Fibroblast of lung (primary cell): ENCODE measurements around the gene RNPC3. TPM values are rescaled to one million over a fixed set of nuclear protein-coding genes. Genes with fewer than 3 reads are reported as not detected.

Experiments used
- DNase-seq, 2 donors: peaks; one replicate each; pipeline versions ENCODE4 v3.0.0 to v3.0.0-alpha.2; 2010; ENCODE audit warnings: low read depth in 2 of 2
- H2AFZ ChIP-seq: 2 replicates; pipeline ENCODE4 v1.5.1; 2012; ENCODE audit warnings: low read length, control low read depth, inconsistent platforms
- H3K27ac ChIP-seq: 2 replicates; pipeline ENCODE4 v1.5.1; 2011; ENCODE audit warnings: low read length, control low read depth; ENCODE audit not compliant: insufficient read depth
- H3K27me3 ChIP-seq: 2 replicates; pipeline ENCODE4 v1.5.1; 2011; ENCODE audit warnings: mild to moderate bottlenecking, low read length; ENCODE audit not compliant: control insufficient read depth, insufficient read depth
- H3K36me3 ChIP-seq: 2 replicates; pipeline ENCODE4 v1.5.1; 2011; ENCODE audit warnings: low read length; ENCODE audit not compliant: control insufficient read depth, insufficient read depth
- H3K4me1 ChIP-seq: 2 replicates; pipeline ENCODE4 v1.5.1; 2011; ENCODE audit warnings: low read length; ENCODE audit not compliant: control insufficient read depth, insufficient read depth; ENCODE audit errors: extremely low read depth
- H3K4me2 ChIP-seq: 2 replicates; pipeline ENCODE4 v1.5.1; 2011; ENCODE audit warnings: low read length, control low read depth; ENCODE audit not compliant: insufficient read depth; ENCODE audit errors: extremely low read depth
- H3K4me3 ChIP-seq, 4 experiments: fragments of 200-600 bp in 1 of 4; sonication (generic) in 1 of 4; replicated peaks in 1 of 4; 2 replicates each; pipeline ENCODE4 v1.5.1; 2011 to 2016; ENCODE audit warnings: low read length in 4 of 4, low read depth in 3 of 4, mild to moderate bottlenecking in 3 of 4, control low read depth in 2 of 4, inconsistent platforms in 1 of 4, mixed read lengths in 1 of 4; ENCODE audit not compliant: insufficient read depth in 1 of 4; ENCODE audit errors: control extremely low read depth in 1 of 4
- H3K79me2 ChIP-seq: 2 replicates; pipeline ENCODE4 v1.5.1; 2012; ENCODE audit warnings: mild to moderate bottlenecking, low read length, inconsistent platforms; ENCODE audit not compliant: control insufficient read depth, insufficient read depth
- H3K9ac ChIP-seq: 2 replicates; pipeline ENCODE4 v1.5.1; 2011; ENCODE audit warnings: mild to moderate bottlenecking, low read length, control low read depth; ENCODE audit not compliant: insufficient read depth
- H3K9me3 ChIP-seq: 2 replicates; pipeline ENCODE4 v1.5.1; 2012; ENCODE audit warnings: low read depth, low read length; ENCODE audit not compliant: control insufficient read depth, insufficient read depth
- H4K20me1 ChIP-seq: 2 replicates; pipeline ENCODE4 v1.5.1; 2011; ENCODE audit warnings: low read length; ENCODE audit not compliant: control insufficient read depth, insufficient read depth; ENCODE audit errors: extremely low read depth
- CTCF ChIP-seq, 2 donors: IDR thresholded peaks in 1 of 2; conservative IDR thresholded peaks in 1 of 2; 1 replicate in 1 of 2; 2 replicates in 1 of 2; pipeline ENCODE4 v1.5.1; 2011 to 2012; ENCODE audit warnings: low read length in 2 of 2, control low read depth in 1 of 2, inconsistent platforms in 1 of 2, low read depth in 1 of 2, mild to moderate bottlenecking in 1 of 2
- EZH2 ChIP-seq: IDR thresholded peaks from 2 replicates; pipeline ENCODE4 v1.5.1; 2012; ENCODE audit warnings: low read length, control low read depth, mild to moderate bottlenecking; ENCODE audit errors: missing control alignments
- polyA minus RNA-seq: library from RNA; depleted of rRNA, polyadenylated mRNA; stranded (reverse); fragments of >200 nt; gene quantifications from 2 replicates; pipeline ENCODE4 v1.2.3, GENCODE V29; 2011; ENCODE audit warnings: low replicate concordance
- polyA plus RNA-seq, 2 donors: library from polyadenylated mRNA; depleted of rRNA in 1 of 2; stranded (reverse) in 1 of 2; unstranded in 1 of 2; fragments of >200 nt; gene quantifications; 2 replicates each; pipeline ENCODE4 v1.2.1, GENCODE V29; 2011 to 2012; ENCODE audit warnings: missing spikeins in 1 of 2
- total RNA-seq: library from RNA; depleted of rRNA; stranded (reverse); fragments of >200 nt; gene quantifications from 2 replicates; pipeline ENCODE4 v1.2.1, GENCODE V29; 2014

RNPC3 gene
- total RNA-seq (4.6 and 5.6 TPM in 2 replicates), polyA plus RNA-seq (8.2 and 10.9 TPM in 2 replicates), polyA minus RNA-seq (3.7 and 4.8 TPM in 2 replicates)
- polyA plus RNA-seq (2012) = 5.3 and 6.2 TPM in 2 replicates

- Histone ChIP-seq H3K4me1 (no peaks in the 10 kb centered on the region), H3K4me3 (peak within 1 kb of the TSS; percentile 79 to 99 (median 88)), H4K20me1 (no peaks in the 10 kb centered on the region), H3K79me2 (peaks cover 33% of the 10 kb centered on the region), H3K36me3 (no peaks in the 10 kb centered on the region), H3K9me3 (no peaks in the 10 kb centered on the region), H3K27me3 (no peaks in the 10 kb centered on the region), H3K9ac (peak within 1 kb of the TSS; percentile 78), H3K27ac (peak within 1 kb of the TSS; percentile 88), H3K4me2 (peak within 1 kb of the TSS; percentile 88), H2AFZ (peak within 1 kb of the TSS; percentile 79)
- TF ChIP-seq EZH2 (no peak), CTCF (conservative IDR thresholded peaks at IDR 0.05 in 1 of 2, IDR thresholded peaks at IDR 0.05 in 1 of 2; ENCODE audit: low read depth in 1 of 2, low read length in 2 of 2) (peak in 1 of 2 donors; percentile 6)
- DNase-seq = peak; percentile 82 to 95
These were observed at the start of gene RNPC3 for GRCh38 chr1:103525607-103526507. Gene RNPC3, plus strand, starts transcription at chr1:103525699. Its CDS starts 372 bp downstream, at chr1:103526071.

GRCh38 chr1:103477101-103477500 lies 48.4 kb upstream of the RNPC3 start:
- no peaks in the 10 kb centered on the region for H3K79me2 ChIP-seq
- no peaks in the 10 kb centered on the region for H3K36me3 ChIP-seq
- H4K20me1 ChIP-seq = no peaks in the 10 kb centered on the region
- H3K27ac ChIP-seq = no peak overlapping the region
- H3K4me3 ChIP-seq = no peak overlapping the region
- no peak overlapping the region for H2AFZ ChIP-seq
- H3K4me2 ChIP-seq = no peak overlapping the region
- no peak for DNase-seq
- no peaks in the 10 kb centered on the region for H3K9me3 ChIP-seq
- no peak for TF ChIP-seq EZH2
- TF ChIP-seq CTCF (conservative IDR thresholded peaks at IDR 0.05 in 1 of 2, IDR thresholded peaks at IDR 0.05 in 1 of 2; ENCODE audit: low read depth in 1 of 2, low read length in 2 of 2) = no peak
- H3K4me1 ChIP-seq = no peaks in the 10 kb centered on the region
- H3K27me3 ChIP-seq = no peaks in the 10 kb centered on the region
- H3K9ac ChIP-seq = no peak overlapping the region

- H3K9ac ChIP-seq = no peak overlapping the region
These were observed 35.6 kb upstream of the RNPC3 start for GRCh38 chr1:103489935-103490334.

More at GRCh38 chr1:103489935-103490334, 35.6 kb upstream of the RNPC3 start:
- Histone ChIP-seq H3K79me2 (no peaks in the 10 kb centered on the region), H3K27me3 (no peaks in the 10 kb centered on the region), H3K4me3 (no peak overlapping the region), H2AFZ (no peak overlapping the region), H3K4me1 (no peaks in the 10 kb centered on the region), H3K9me3 (no peaks in the 10 kb centered on the region), H3K27ac (no peak overlapping the region), H3K36me3 (no peaks in the 10 kb centered on the region), H3K4me2 (no peak overlapping the region), H4K20me1 (no peaks in the 10 kb centered on the region)
- DNase-seq = peak; percentile 45 to 49
- TF ChIP-seq CTCF (conservative IDR thresholded peaks at IDR 0.05 in 1 of 2, IDR thresholded peaks at IDR 0.05 in 1 of 2; ENCODE audit: low read depth in 1 of 2, low read length in 2 of 2) = no peak
- TF ChIP-seq EZH2 = no peak
